ENCODE data around the gene CAP2.
A peak's percentile ranks its signal among the peaks of the same experiment; 100 is the strongest.
"Not testable (repeated sequence)": the region's sequence is repeated elsewhere in the genome, so short reads cannot be mapped to it uniquely, and the experiment has no call there.

Gene CAP2

GRCh38 chr6:17440811-17441210 lies 47.4 kb downstream of the CAP2 start:
- DNase-seq = not testable (repeated sequence)

GRCh38 chr6:17442196-17442595 lies 48.8 kb downstream of the CAP2 start:
- no peak for DNase-seq

DNA sequence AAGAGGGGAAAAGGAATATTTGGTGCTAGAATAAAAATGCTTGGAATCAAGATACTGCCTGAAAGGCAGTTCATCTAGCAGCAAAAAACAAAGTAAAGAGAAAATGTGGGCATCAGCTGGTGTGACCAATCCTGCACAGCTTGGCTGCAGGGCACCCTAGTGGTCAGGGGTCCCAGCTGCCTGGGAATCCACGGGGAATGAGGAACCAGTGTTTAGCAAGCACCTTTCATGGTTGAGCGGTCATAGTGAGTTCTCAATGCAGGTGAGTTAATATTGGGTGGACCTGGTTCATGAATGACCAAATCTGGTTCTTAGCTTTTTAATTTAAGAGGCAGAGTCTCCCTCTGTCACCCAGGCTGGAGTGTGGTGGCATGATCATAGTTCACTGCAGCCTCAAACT lies 53.3 kb downstream of the CAP2 start:
- DNase-seq = no peak

- DNase-seq = no peak
Measured at GRCh38 chr6:17448165-17448564, 54.8 kb downstream of the CAP2 start.

DNA sequence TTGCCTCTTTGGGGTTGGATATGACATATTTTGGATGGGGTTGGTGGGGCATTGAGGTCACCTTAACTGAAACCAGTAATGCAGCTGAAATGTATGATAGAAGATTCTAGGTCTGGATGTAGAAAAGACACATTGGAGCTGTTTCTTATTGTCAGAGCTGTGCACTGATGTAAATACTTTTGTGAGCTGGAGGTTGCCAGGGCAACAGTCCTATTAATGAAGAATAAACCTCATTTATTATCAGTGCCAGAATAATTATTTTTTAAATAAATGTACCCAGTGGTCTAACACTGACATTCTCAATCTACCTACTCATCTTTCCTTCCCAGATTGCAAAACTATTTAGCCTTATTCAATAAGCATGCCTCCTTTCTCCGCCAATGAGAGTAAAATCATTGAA lies 57.0 kb downstream of the CAP2 start:
- DNase-seq = no peak

GRCh38 chr6:17450832-17451231 lies 57.4 kb downstream of the CAP2 start:
- no peak for DNase-seq

DNA sequence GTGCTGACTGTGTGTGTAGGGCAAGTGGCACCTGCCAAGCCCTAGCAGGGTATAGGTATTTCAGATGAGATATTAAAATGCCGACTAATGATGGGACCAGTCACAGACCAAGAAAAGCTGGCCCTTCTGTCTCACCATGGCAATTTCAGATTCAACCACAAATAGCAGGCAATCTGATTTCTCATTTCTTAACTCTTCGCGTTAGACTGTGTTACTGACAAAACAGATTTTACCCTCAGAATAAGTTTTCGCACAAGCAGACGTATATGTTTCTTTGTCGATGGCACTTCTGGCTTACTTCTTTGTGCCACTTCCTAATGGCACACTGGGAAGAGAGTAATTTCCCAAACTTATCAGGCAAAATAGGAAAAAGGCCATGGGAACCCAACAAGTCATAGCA lies 58.7 kb downstream of the CAP2 start:
- DNase-seq = no peak

- DNase-seq = no peak
Measured at GRCh38 chr6:17454316-17455005, 61.1 kb downstream of the CAP2 start.

DNA sequence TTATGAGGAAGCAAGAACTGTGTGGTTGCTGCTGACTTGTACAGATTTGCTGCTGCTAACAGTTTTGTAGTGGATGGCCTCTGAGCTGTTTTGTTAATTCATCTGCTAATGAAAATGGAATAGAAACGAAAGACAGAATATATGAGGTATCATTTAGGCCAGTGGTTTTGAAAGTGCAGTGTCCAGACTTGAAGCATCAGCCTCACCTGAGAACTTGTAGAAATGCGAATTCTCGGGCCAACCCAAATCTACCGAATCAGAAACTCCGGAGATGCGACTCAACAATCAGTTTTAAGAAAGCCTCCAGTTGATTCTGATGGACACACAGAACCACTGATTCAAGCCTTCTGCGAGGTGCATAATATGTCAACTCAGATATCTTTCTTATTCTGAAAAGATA lies 62.5 kb downstream of the CAP2 start:
- no peak for DNase-seq

GRCh38 chr6:17456711-17457110 lies 63.3 kb downstream of the CAP2 start:
- DNase-seq = no peak

DNA sequence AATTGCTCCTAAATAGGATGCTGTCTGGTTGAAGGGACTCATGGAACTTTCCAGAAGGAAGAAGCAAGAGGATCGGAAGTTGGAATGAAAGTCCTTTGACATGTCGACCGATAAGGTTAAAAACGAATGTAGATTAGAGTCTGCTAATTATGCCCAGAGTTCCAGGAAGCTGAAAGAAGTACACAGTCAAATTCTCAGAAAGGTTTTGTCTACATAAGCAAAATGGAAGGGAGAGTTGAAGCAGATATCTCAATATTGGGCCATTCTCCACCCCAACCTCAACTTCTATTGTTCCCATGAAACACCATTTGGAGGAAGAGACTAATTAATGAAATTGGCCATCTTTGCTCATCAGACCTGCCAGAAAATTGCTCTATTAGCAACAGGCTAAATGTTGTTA lies 64.0 kb downstream of the CAP2 start:
- DNase-seq = no peak

GRCh38 chr6:17457956-17458355 lies 64.6 kb downstream of the CAP2 start:
- no peak for DNase-seq

DNA sequence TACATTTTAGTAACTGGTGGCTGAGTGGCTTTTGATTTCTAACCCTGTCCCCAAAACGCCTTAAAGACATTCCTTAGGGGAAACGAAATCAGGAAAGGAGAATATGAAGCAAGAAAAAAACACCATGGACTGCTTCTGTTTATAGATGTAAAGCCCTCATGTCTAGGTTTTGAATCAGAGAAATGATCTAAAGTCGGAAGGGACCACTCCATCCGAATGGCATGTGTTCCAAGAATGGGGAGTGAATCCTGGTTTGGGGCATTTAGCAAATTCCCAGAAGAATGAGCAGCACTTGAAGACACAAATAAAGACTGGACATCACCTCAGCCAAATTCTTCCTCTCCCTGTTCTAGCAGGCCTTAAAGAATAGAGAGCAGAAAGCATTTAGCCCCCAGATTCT lies 65.6 kb downstream of the CAP2 start:
- DNase-seq = no peak

- no peak for DNase-seq
Measured at GRCh38 chr6:17460862-17461261, 67.5 kb downstream of the CAP2 start.

- DNase-seq = no peak
Measured at GRCh38 chr6:17466147-17466546, 72.8 kb downstream of the CAP2 start.

- no peak for DNase-seq
Measured at GRCh38 chr6:17466707-17467106, 73.3 kb downstream of the CAP2 start.

DNA sequence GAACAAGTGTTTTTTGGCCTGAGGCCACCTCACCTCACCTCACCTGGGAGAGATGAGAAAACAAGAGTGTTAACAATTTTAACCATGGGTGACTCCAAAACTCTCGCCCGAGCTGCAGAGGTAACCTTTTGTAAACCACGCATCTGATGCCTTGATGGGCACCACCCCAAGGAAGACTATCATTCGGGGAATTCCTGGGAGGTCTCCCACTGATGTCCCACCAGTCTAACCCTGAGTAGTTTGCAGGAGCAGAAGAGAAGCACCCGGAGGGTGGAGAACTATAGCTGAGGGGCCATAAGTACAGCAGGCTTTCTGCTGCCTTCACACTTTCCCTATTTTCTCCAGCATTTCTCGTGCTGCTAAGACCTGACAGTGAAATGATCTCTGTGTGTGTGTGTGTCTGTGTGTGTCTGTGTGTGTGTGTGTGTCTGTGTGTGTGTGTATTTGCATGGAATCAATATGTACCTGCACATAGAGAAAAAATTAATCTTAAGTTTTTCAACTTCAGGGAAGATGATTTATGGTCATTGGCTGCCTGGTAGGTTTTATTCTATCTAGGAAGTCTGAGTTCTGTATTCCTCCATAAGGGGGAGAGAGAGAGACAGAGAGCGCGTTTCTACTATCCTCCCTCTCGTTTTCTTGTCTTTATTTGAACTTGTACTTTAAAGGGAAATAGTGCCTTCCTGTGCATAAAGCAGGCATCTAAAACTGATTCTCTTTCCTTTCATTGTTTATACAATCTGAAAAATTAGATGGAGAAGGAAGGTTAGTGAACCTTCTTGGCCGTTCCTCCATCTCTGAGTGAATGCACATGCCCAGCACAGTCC lies 75.8 kb downstream of the CAP2 start:
- no peak for DNase-seq

DNA sequence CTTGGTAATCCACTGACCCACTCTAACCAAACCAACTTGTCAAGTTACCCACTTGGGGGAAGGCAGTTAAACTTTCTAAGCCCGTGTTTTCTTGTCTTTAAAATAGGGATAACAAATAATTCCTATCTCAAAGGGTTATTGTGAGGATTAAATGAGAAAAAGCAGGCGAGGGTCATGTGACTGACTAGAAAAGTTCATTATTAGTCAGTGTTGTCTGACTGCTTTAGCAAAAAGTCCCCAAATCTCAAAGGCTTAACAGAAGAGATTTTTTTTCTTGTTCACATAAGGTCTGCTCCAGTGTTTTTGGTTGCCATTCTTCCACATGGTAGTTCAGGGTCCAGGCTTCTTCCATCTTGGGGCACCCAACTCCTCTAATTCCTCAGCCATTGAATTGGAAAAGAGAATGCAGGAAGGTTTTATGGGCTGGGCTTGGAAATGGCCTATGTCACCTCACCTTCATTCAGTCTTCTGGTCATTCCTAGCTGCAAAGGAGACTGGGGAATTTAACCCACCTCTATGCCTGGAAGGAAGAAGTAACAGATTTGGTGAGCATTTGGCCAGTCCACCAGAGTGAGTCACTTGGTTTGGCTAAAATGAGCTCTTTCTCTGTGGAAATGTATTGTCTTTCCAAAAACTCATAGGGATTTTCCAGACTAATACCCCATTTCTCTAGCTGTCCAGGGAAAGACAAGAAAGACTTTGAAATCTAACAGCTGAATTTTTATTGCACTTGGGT lies 77.0 kb downstream of the CAP2 start:
- DNase-seq = peak in 2 of 3 donors; percentile 6 to 7

- DNase-seq = peak in 2 of 3 donors; percentile 22 to 39
Measured at GRCh38 chr6:17470938-17471327, 77.5 kb downstream of the CAP2 start.

GRCh38 chr6:17472653-17473183 lies 79.3 kb downstream of the CAP2 start:
- no peak for DNase-seq

GRCh38 chr6:17473554-17473953 lies 80.2 kb downstream of the CAP2 start:
- DNase-seq = no peak

DNA sequence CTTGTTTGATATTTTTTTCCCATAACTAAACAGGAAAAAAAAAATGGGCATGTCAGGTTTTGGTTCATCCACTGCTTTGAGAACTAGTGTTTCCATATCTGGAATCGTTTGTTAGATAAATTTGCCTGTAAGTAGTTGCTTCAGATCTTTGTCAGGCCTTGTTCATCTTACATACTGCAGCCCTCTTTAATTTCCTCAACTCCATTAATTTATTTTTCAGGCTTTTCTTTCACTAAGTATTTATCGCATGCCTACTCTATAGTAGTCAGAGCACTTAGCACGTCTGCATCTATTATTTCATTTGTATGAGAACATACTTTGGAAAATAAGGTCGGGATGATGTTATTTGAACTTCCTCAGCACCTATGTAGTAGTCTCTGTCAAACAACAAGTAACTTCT lies 80.9 kb downstream of the CAP2 start:
- DNase-seq = no peak

- DNase-seq = no peak
Measured at GRCh38 chr6:17475606-17476244, 82.3 kb downstream of the CAP2 start.
